Muscle of leg (tissue), 16 donors: ENCODE data around the gene ALDH18A1. TPM values are rescaled to one million over a fixed set of nuclear protein-coding genes. Genes with fewer than 3 reads are reported as not detected.

Source experiments
- DNase-seq: peaks from one replicate; pipeline ENCODE4 v3.0.0; 2013
- H3K27ac ChIP-seq: one replicate; pipeline ENCODE4 v1.5.1; 2013; ENCODE audit warnings: mild to moderate bottlenecking, low read length, control low read depth
- H3K27me3 ChIP-seq: one replicate; pipeline ENCODE4 v1.6.1; 2013; ENCODE audit warnings: low read length; ENCODE audit not compliant: control insufficient read depth, insufficient read depth
- H3K36me3 ChIP-seq: one replicate; pipeline ENCODE4 v1.6.1; 2013; ENCODE audit warnings: low read length; ENCODE audit not compliant: control insufficient read depth, insufficient read depth
- H3K4me1 ChIP-seq: one replicate; pipeline ENCODE4 v1.6.1; 2013; ENCODE audit warnings: low read length; ENCODE audit not compliant: control insufficient read depth, insufficient read depth
- H3K4me3 ChIP-seq: one replicate; pipeline ENCODE4 v1.5.1; 2013; ENCODE audit warnings: low read length, control low read depth
- H3K9me3 ChIP-seq: replicated peaks from 2 replicates; pipeline ENCODE4 v1.6.1; 2013; ENCODE audit warnings: low read depth, low read length; ENCODE audit not compliant: control insufficient read depth
- WGBS: methylation state at CpG from one replicate; pipeline ENCODE4 v1.1.5; 2013; ENCODE audit warnings: missing lambda C conversion rate; ENCODE audit not compliant: insufficient coverage; 5-methylcytosine and 5-hydroxymethylcytosine counted together
- long read RNA-seq, 11 donors: transcript quantifications; one replicate each; lab custom pipeline, GENCODE V29; 2026
- polyA plus RNA-seq, 8 donors: library from polyadenylated mRNA; unstranded; fragments of 120-200 nt; gene quantifications; one replicate each; pipeline versions ENCODE4 v1.2.1 to v1.2.3, GENCODE V29; 2013; ENCODE audit warnings: inconsistent platforms in 1 of 8, low replicate concordance in 1 of 8; ENCODE audit not compliant: insufficient read length in 8 of 8, insufficient read depth in 1 of 8
- total RNA-seq: library from RNA; stranded (reverse); fragments of 120-200 nt; gene quantifications from one replicate; pipeline ENCODE4 v1.2.4, GENCODE V29; 2013

The ALDH18A1 gene
- total RNA-seq (52.4 TPM), polyA plus RNA-seq (10 to 100 TPM; 37.1 to 70.3 (median 44.1) TPM)
- long read RNA-seq, donor 1, partial matches to known transcripts: 6 of 12 reads
- long read RNA-seq, donor 1, other reads (novel, unspliced or antisense): 0 of 12 reads
- long read RNA-seq, donor 2, partial matches to known transcripts: 0 of 1 reads
- long read RNA-seq, donor 2, other reads (novel, unspliced or antisense): 0 of 1 reads
- long read RNA-seq, donor 3, partial matches to known transcripts: 8 of 11 reads
- long read RNA-seq, donor 3, other reads (novel, unspliced or antisense): 0 of 11 reads
- long read RNA-seq, donor 4, partial matches to known transcripts: 0 of 5 reads
- long read RNA-seq, donor 4, other reads (novel, unspliced or antisense): 0 of 5 reads
- long read RNA-seq, donor 5, transcript ALDH18A1-202 (18 exons, 3,359 nt): major isoform, 15 of 61 reads
- long read RNA-seq, donor 5, partial matches to known transcripts: 44 of 61 reads
- long read RNA-seq, donor 5, other reads (novel, unspliced or antisense): 0 of 61 reads
- long read RNA-seq, donor 6, transcript ALDH18A1-202 (18 exons, 3,359 nt): major isoform, 9 of 16 reads
- long read RNA-seq, donor 6, partial matches to known transcripts: 7 of 16 reads
- long read RNA-seq, donor 6, other reads (novel, unspliced or antisense): 0 of 16 reads
- long read RNA-seq, donor 7, transcript ALDH18A1-202 (18 exons, 3,359 nt): major isoform, 6 of 20 reads
- long read RNA-seq, donor 7, partial matches to known transcripts: 13 of 20 reads
- long read RNA-seq, donor 7, other reads (novel, unspliced or antisense): 0 of 20 reads
- long read RNA-seq, donor 8, partial matches to known transcripts: 12 of 14 reads
- long read RNA-seq, donor 8, other reads (novel, unspliced or antisense): 0 of 14 reads
- long read RNA-seq, donor 9, transcript ALDH18A1-202 (18 exons, 3,359 nt): major isoform, 6 of 15 reads
- long read RNA-seq, donor 9, partial matches to known transcripts: 8 of 15 reads
- long read RNA-seq, donor 9, other reads (novel, unspliced or antisense): 0 of 15 reads
- long read RNA-seq, donor 10, partial matches to known transcripts: 8 of 10 reads
- long read RNA-seq, donor 10, other reads (novel, unspliced or antisense): 0 of 10 reads
- long read RNA-seq, donor 11, transcript ALDH18A1-202 (18 exons, 3,359 nt): major isoform, 7 of 18 reads
- long read RNA-seq, donor 11, partial matches to known transcripts: 10 of 18 reads
- long read RNA-seq, donor 11, other reads (novel, unspliced or antisense): 0 of 18 reads

- peak within 1 kb of the TSS; percentile 71 for H3K27ac ChIP-seq
- peaks cover 6% of the 10 kb centered on the region for H3K4me1 ChIP-seq
- peaks cover 8% of the 10 kb centered on the region for H3K36me3 ChIP-seq
- H3K27me3 ChIP-seq: no peaks in the 10 kb centered on the region
- peaks cover under 1% of the 10 kb centered on the region for H3K9me3 ChIP-seq
- peak within 1 kb of the TSS; percentile 87 for H3K4me3 ChIP-seq
- under 1% methylated on average over 78 of the region's 83 CpGs for WGBS
- DNase-seq: peak; percentile 98
These were observed at the start of gene ALDH18A1 for GRCh38 chr10:95656291-95657164. Gene ALDH18A1, minus strand, starts transcription at chr10:95656711. Its CDS starts 3,334 bp downstream, at chr10:95653377.

GRCh38 chr10:95698415-95698814 lies 41.9 kb upstream of the ALDH18A1 start:
- Histone ChIP-seq H3K27me3 (no peaks in the 10 kb centered on the region), H3K4me3 (no peak overlapping the region), H3K27ac (no peak overlapping the region), H3K4me1 (no peaks in the 10 kb centered on the region), H3K9me3 (no peaks in the 10 kb centered on the region), H3K36me3 (no peaks in the 10 kb centered on the region)
- 50% methylated on average over 1 of the region's 2 CpGs for WGBS
- DNase-seq: no peak

GRCh38 chr10:95697429-95697828 lies 40.9 kb upstream of the ALDH18A1 start:
- no CpG with 5 or more reads among the region's 3 CpGs for WGBS
- peak; percentile 66 for DNase-seq

GRCh38 chr10:95694665-95695064 lies 38.2 kb upstream of the ALDH18A1 start:
- no peak for DNase-seq
- no peak overlapping the region for H3K27ac ChIP-seq
- WGBS: 98% methylated on average over 10 of the region's 18 CpGs
- no peaks in the 10 kb centered on the region for H3K9me3 ChIP-seq
- H3K27me3 ChIP-seq: no peaks in the 10 kb centered on the region
- H3K4me1 ChIP-seq: peaks cover 11% of the 10 kb centered on the region
- no peak overlapping the region for H3K4me3 ChIP-seq
- peaks cover 14% of the 10 kb centered on the region for H3K36me3 ChIP-seq

More at GRCh38 chr10:95697429-95697828, 40.9 kb upstream of the ALDH18A1 start:
- no peaks in the 10 kb centered on the region for H3K36me3 ChIP-seq
- no peaks in the 10 kb centered on the region for H3K9me3 ChIP-seq
- no peak overlapping the region for H3K4me3 ChIP-seq
- H3K27ac ChIP-seq: no peak overlapping the region
- H3K4me1 ChIP-seq: peaks cover 9% of the 10 kb centered on the region
- no peaks in the 10 kb centered on the region for H3K27me3 ChIP-seq

GRCh38 chr10:95693668-95694534 lies 37.4 kb upstream of the ALDH18A1 start, which contains the start of gene TCTN3:
Gene TCTN3, minus strand, starts transcription at chr10:95693927. Its CDS starts 28 bp downstream, at chr10:95693899.
- Histone ChIP-seq H3K9me3 (no peaks in the 10 kb centered on the region), H3K27me3 (no peaks in the 10 kb centered on the region), H3K4me3 (peak within 1 kb of the TSS; percentile 71), H3K36me3 (peaks cover 17% of the 10 kb centered on the region), H3K27ac (peak within 1 kb of the TSS; percentile 83), H3K4me1 (peaks cover 11% of the 10 kb centered on the region)
- under 1% methylated on average over 40 of the region's 53 CpGs for WGBS
- DNase-seq: peak; percentile 100

- DNase-seq: no peak
- Histone ChIP-seq H3K27ac (peak overlapping the region; percentile 83), H3K36me3 (peaks cover 17% of the 10 kb centered on the region), H3K4me3 (peak overlapping the region; percentile 71), H3K4me1 (peaks cover 11% of the 10 kb centered on the region), H3K9me3 (no peaks in the 10 kb centered on the region), H3K27me3 (no peaks in the 10 kb centered on the region)
- 10% methylated on average over 13 of the region's 15 CpGs for WGBS
These were observed 36.7 kb upstream of the ALDH18A1 start for GRCh38 chr10:95693071-95693667.

- no peak overlapping the region for H3K4me3 ChIP-seq
- WGBS: no CpG with 5 or more reads among the region's 2 CpGs
- H3K4me1 ChIP-seq: peaks cover 11% of the 10 kb centered on the region
- H3K27ac ChIP-seq: no peak overlapping the region
- DNase-seq: no peak
- H3K27me3 ChIP-seq: no peaks in the 10 kb centered on the region
- H3K36me3 ChIP-seq: peaks cover 28% of the 10 kb centered on the region
- H3K9me3 ChIP-seq: no peaks in the 10 kb centered on the region
These were observed 34.8 kb upstream of the ALDH18A1 start for GRCh38 chr10:95691281-95691680.

GRCh38 chr10:95688648-95689047 lies 32.1 kb upstream of the ALDH18A1 start:
- no peak overlapping the region for H3K27ac ChIP-seq
- peaks cover 39% of the 10 kb centered on the region for H3K36me3 ChIP-seq
- peaks cover 11% of the 10 kb centered on the region for H3K4me1 ChIP-seq
- WGBS: no CpG with 5 or more reads among the region's 2 CpGs
- DNase-seq: no peak
- no peak overlapping the region for H3K4me3 ChIP-seq
- no peaks in the 10 kb centered on the region for H3K27me3 ChIP-seq
- no peaks in the 10 kb centered on the region for H3K9me3 ChIP-seq
